OCI-LY3 (cell line): Measurements from ENCODE around the gene NID1.

ENCODE experiments used
- EZH2phosphoT487 ChIP-seq: fragments of 200-600 bp; shearing (Covaris generic); IDR thresholded peaks from 2 replicates; pipeline ENCODE4 v1.6.1; 2018; ENCODE audit warnings: antibody characterized with exemption, mixed run types, low read depth
- TF ChIP-seq, protein P1 (sequence below): fragments of 200-600, 300-600 bp; sonication (generic); IDR thresholded peaks from 2 replicates; pipeline ENCODE4 v1.5.1; 2014; ENCODE audit warnings: antibody characterized with exemption, low read length, low read depth

DNA sequence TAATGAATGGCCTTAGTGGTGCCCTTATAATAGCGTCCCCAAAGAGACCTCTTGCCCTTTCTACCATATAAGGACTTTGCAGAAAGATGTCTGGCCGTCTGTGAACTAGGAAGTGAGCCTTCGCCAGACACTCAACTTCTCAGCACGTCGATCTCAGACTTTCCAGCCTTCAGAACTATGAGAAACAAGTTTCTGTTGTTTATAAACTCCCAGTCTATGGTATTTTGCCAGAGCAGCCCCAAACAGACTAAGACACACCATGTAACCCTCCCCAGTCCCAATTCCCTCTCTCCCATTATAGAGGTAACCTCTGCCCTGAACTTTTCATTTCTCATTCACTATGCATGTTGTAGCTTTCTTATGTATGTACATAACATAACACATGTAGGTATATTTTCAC, 55.7 kb downstream of the NID1 start:
- TF ChIP-seq, protein P1, sequence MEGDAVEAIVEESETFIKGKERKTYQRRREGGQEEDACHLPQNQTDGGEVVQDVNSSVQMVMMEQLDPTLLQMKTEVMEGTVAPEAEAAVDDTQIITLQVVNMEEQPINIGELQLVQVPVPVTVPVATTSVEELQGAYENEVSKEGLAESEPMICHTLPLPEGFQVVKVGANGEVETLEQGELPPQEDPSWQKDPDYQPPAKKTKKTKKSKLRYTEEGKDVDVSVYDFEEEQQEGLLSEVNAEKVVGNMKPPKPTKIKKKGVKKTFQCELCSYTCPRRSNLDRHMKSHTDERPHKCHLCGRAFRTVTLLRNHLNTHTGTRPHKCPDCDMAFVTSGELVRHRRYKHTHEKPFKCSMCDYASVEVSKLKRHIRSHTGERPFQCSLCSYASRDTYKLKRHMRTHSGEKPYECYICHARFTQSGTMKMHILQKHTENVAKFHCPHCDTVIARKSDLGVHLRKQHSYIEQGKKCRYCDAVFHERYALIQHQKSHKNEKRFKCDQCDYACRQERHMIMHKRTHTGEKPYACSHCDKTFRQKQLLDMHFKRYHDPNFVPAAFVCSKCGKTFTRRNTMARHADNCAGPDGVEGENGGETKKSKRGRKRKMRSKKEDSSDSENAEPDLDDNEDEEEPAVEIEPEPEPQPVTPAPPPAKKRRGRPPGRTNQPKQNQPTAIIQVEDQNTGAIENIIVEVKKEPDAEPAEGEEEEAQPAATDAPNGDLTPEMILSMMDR: no peak
- TF ChIP-seq EZH2phosphoT487: no peak
